Measurements from ENCODE around the gene PRKAR1B.
"Not testable (repeated sequence)": the region's sequence is repeated elsewhere in the genome, so short reads cannot be mapped to it uniquely, and the experiment has no call there.

The PRKAR1B gene

GRCh38 chr7:666454-667292 lies 60.4 kb downstream of the PRKAR1B start:
- no peak for DNase-seq

- no peak for DNase-seq
Observed at GRCh38 chr7:665736-666453, 61.2 kb downstream of the PRKAR1B start.

GRCh38 chr7:664997-665735 lies 61.9 kb downstream of the PRKAR1B start:
- no peak for DNase-seq

- DNase-seq = no peak
Observed at GRCh38 chr7:664402-664775, 62.7 kb downstream of the PRKAR1B start.

GRCh38 chr7:662576-662975 lies 64.5 kb downstream of the PRKAR1B start:
- no peak for DNase-seq

- DNase-seq = no peak
Observed at GRCh38 chr7:659996-660395, 67.1 kb downstream of the PRKAR1B start.

- no peak for DNase-seq
Observed at GRCh38 chr7:659306-659847, 67.7 kb downstream of the PRKAR1B start.

GRCh38 chr7:657565-658119 lies 69.4 kb downstream of the PRKAR1B start:
- DNase-seq = no peak

- not testable (repeated sequence) for DNase-seq
Observed at GRCh38 chr7:657010-657409, 70.1 kb downstream of the PRKAR1B start.

GRCh38 chr7:655758-656157 lies 71.3 kb downstream of the PRKAR1B start:
- DNase-seq = no peak

- no peak for DNase-seq
Observed at GRCh38 chr7:653829-654764, 73.0 kb downstream of the PRKAR1B start.

GRCh38 chr7:652881-653280 lies 74.2 kb downstream of the PRKAR1B start:
- DNase-seq = no peak

- DNase-seq = not testable (repeated sequence)
Observed at GRCh38 chr7:652167-652566, 74.9 kb downstream of the PRKAR1B start.

GRCh38 chr7:651032-651728 lies 75.9 kb downstream of the PRKAR1B start:
- DNase-seq = no peak

GRCh38 chr7:650339-651031 lies 76.6 kb downstream of the PRKAR1B start:
- no peak for DNase-seq

GRCh38 chr7:646951-647350 lies 80.1 kb downstream of the PRKAR1B start:
- no peak for DNase-seq

- no peak for DNase-seq
Observed at GRCh38 chr7:646487-646886, 80.6 kb downstream of the PRKAR1B start.

GRCh38 chr7:645606-646005 lies 81.5 kb downstream of the PRKAR1B start:
- DNase-seq = no peak

- DNase-seq = no peak
Observed at GRCh38 chr7:644381-645305, 82.4 kb downstream of the PRKAR1B start.

All from NCI-H187 (cell line).